HEK293 (cell line): ENCODE results near the gene RNASEH2C.
A peak's percentile ranks its signal among the peaks of the same experiment; 100 is the strongest.
"Not testable (repeated sequence)": the region's sequence is repeated elsewhere in the genome, so short reads cannot be mapped to it uniquely, and the experiment has no call there.

Experiments
- CTCF ChIA-PET: fragments of 350-600 bp; formaldehyde crosslinking; extraction: SDS; loops from one replicate; lab custom pipeline; 2021; ENCODE audit warnings: antibody characterized with exemption; lab: Yijun Ruan, JAX
- POLR2A ChIA-PET: fragments of 300-600 bp; formaldehyde crosslinking; extraction: SDS; loops from one replicate; lab custom pipeline; 2020; ENCODE audit warnings: antibody characterized with exemption, inconsistent platforms; lab: Yijun Ruan, JAX
- H3K27ac ChIP-seq: fragments of 200-500 bp; sonication (Bioruptor generic); 2 replicates; pipeline ENCODE4 v1.5.1; 2014; ENCODE audit warnings: low read depth, low read length, control low read depth, inconsistent platforms; ENCODE audit errors: extremely low read depth
- H3K36me3 ChIP-seq, 2 experiments: fragments of 200-500 bp in 1 of 2; sonication (Bioruptor generic) in 1 of 2; 1 replicate in 1 of 2; 2 replicates in 1 of 2; pipeline ENCODE4 v1.5.1; 2014 to 2017; ENCODE audit warnings: inconsistent platforms in 2 of 2, low read length in 2 of 2; ENCODE audit not compliant: control insufficient read depth in 2 of 2, insufficient read depth in 1 of 2
- H3K4me1 ChIP-seq: fragments of 200-500 bp; sonication (Bioruptor generic); 2 replicates; pipeline ENCODE4 v1.5.1; 2014; ENCODE audit warnings: mild to moderate bottlenecking, low read length, inconsistent platforms; ENCODE audit not compliant: control insufficient read depth, insufficient read depth
- H3K4me3 ChIP-seq: 2 replicates; pipeline ENCODE4 v1.5.1; 2011; ENCODE audit warnings: low read depth, mild to moderate bottlenecking, control low read depth, low read length, moderate library complexity
- H3K9me3 ChIP-seq: fragments of 200-500 bp; sonication (Bioruptor generic); 2 replicates; pipeline ENCODE4 v1.5.1; 2014; ENCODE audit warnings: low read depth, low read length, inconsistent platforms; ENCODE audit not compliant: control insufficient read depth, insufficient read depth
- BCL11A ChIP-seq: fragments of 450-650 bp; formaldehyde crosslinking; IDR thresholded peaks from 2 replicates; pipeline ENCODE4 v1.5.1; 2016; ENCODE audit warnings: low read depth, missing biosample characterization, missing genetic modification characterization
- GFI1B ChIP-seq: fragments of 450-650 bp; formaldehyde crosslinking; IDR thresholded peaks from 2 replicates; pipeline ENCODE4 v1.5.1; 2016; ENCODE audit warnings: missing biosample characterization, missing genetic modification characterization
- GLIS2 ChIP-seq: fragments of 450-650 bp; formaldehyde crosslinking; IDR thresholded peaks from 2 replicates; pipeline ENCODE4 v1.5.1; 2016; ENCODE audit warnings: missing biosample characterization, missing genetic modification characterization
- IKZF3 ChIP-seq: fragments of 450-650 bp; IDR thresholded peaks from 2 replicates; pipeline ENCODE4 v1.5.0; 2018; ENCODE audit warnings: missing biosample characterization, mild to moderate bottlenecking, missing genetic modification characterization, moderate library complexity
- INSM2 ChIP-seq: fragments of 450-650 bp; formaldehyde crosslinking; IDR thresholded peaks from 2 replicates; pipeline ENCODE4 v1.5.1; 2016; ENCODE audit warnings: missing biosample characterization, missing genetic modification characterization
- KLF8 ChIP-seq: fragments of 450-650 bp; formaldehyde crosslinking; IDR thresholded peaks from 2 replicates; pipeline ENCODE4 v1.5.1; 2016; ENCODE audit warnings: missing biosample characterization, missing genetic modification characterization
- YY2 ChIP-seq: fragments of 450-650 bp; formaldehyde crosslinking; IDR thresholded peaks from 2 replicates; pipeline ENCODE4 v1.5.1; 2016; ENCODE audit warnings: missing biosample characterization, missing genetic modification characterization
- ZBTB17 ChIP-seq: fragments of 450-650 bp; formaldehyde crosslinking; IDR thresholded peaks from 2 replicates; pipeline ENCODE4 v1.5.1; 2016; ENCODE audit warnings: missing biosample characterization, missing genetic modification characterization
- ZNF202 ChIP-seq: fragments of 450-650 bp; formaldehyde crosslinking; IDR thresholded peaks from 2 replicates; pipeline ENCODE4 v1.5.1; 2016; ENCODE audit warnings: missing biosample characterization, missing genetic modification characterization, borderline replicate concordance
- ZNF311 ChIP-seq: fragments of 450-650 bp; formaldehyde crosslinking; IDR thresholded peaks from 2 replicates; pipeline ENCODE4 v1.5.1; 2017; ENCODE audit warnings: missing biosample characterization, missing genetic modification characterization, borderline replicate concordance
- ZNF530 ChIP-seq: fragments of 450-650 bp; formaldehyde crosslinking; IDR thresholded peaks from 2 replicates; pipeline ENCODE4 v1.5.1; 2016; ENCODE audit warnings: low read depth, missing biosample characterization, missing genetic modification characterization
- ZNF558 ChIP-seq: fragments of 450-650 bp; formaldehyde crosslinking; IDR thresholded peaks from 2 replicates; pipeline ENCODE4 v1.5.1; 2016; ENCODE audit warnings: missing biosample characterization, missing genetic modification characterization
- ZNF560 ChIP-seq: fragments of 450-650 bp; formaldehyde crosslinking; IDR thresholded peaks from 2 replicates; pipeline ENCODE4 v1.5.1; 2017; ENCODE audit warnings: missing biosample characterization, missing genetic modification characterization, borderline replicate concordance
- ZNF624 ChIP-seq: fragments of 450-650 bp; formaldehyde crosslinking; IDR thresholded peaks from 2 replicates; pipeline ENCODE4 v1.5.1; 2017; ENCODE audit warnings: missing biosample characterization, missing genetic modification characterization
- ZNF629 ChIP-seq: fragments of 450-650 bp; formaldehyde crosslinking; IDR thresholded peaks from 2 replicates; pipeline ENCODE4 v1.5.1; 2017; ENCODE audit warnings: missing biosample characterization, missing genetic modification characterization
- ZNF704 ChIP-seq: fragments of 450-650 bp; formaldehyde crosslinking; IDR thresholded peaks from 2 replicates; pipeline ENCODE4 v1.5.1; 2016; ENCODE audit warnings: missing biosample characterization, missing genetic modification characterization
- ZNF830 ChIP-seq: fragments of 450-650 bp; IDR thresholded peaks from 2 replicates; pipeline ENCODE4 v1.5.0; 2018; ENCODE audit warnings: missing biosample characterization, missing genetic modification characterization, low read depth, mild to moderate bottlenecking, moderate library complexity
- ZSCAN16 ChIP-seq: fragments of 450-650 bp; formaldehyde crosslinking; IDR thresholded peaks from 2 replicates; pipeline ENCODE4 v1.5.1; 2016; ENCODE audit warnings: missing biosample characterization, missing genetic modification characterization
- TF ChIP-seq, protein P1 (sequence below): fragments of 450-650 bp; formaldehyde crosslinking; IDR thresholded peaks from 2 replicates; pipeline ENCODE4 v1.5.1; 2016; ENCODE audit warnings: missing biosample characterization, missing genetic modification characterization
- TF ChIP-seq, protein P2 (sequence below): fragments of 450-650 bp; formaldehyde crosslinking; IDR thresholded peaks from 2 replicates; pipeline ENCODE4 v1.5.1; 2016; ENCODE audit warnings: missing biosample characterization, missing genetic modification characterization

The RNASEH2C gene

DNA sequence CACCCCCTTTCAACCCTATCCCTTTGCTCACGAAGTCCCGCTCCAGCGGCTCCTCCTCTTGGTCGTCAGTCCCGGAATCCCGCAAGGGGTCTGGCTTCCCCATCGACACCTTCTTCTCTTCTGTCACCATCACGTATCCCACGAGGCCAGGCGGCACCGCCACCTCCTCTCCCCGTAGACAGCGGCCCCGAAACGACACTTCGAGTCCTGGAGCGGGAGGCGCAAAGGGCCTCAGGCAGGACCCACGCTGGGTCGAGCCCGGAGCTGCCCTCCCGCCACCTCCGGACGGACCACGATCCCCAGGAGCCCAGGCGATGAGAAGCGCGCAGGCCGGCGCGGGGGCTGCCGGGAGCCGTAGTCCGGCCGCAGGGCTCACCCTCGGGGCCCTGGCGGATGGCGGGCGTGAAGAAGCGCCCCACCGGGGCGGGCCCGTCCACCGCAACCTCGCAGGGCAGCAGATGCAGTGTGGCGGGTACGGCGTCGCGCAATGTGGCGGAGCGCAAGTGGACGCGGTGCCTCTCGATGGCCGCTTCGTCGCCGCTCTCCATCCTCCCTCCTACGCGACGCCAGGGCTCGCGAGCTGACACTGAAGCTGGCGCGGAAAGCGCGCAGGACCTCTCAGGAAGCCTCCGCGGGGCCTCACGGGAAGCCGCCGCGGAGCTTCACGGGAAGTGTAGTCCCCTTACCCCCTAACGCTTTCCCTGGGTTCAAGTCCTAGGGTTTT is at the start of gene RNASEH2C (continued):
- no peak for TF ChIP-seq ZNF202
- TF ChIP-seq ZSCAN16 (tag by site-specific recombination) = no peak
- TF ChIP-seq ZNF629 = peak; percentile 47; the same call in 1 of the 2 replicates
- TF ChIP-seq YY2 = peak; percentile 90
- no peak for TF ChIP-seq ZNF530 (tag by site-specific recombination)
- no peak for TF ChIP-seq ZNF560 (tag by site-specific recombination)
- peak; percentile 77 for TF ChIP-seq GLIS2 (tag by site-specific recombination)
- no peak for TF ChIP-seq GFI1B (tag by site-specific recombination)
- peak; percentile 61 for TF ChIP-seq INSM2 (tag by site-specific recombination)
- no peak for TF ChIP-seq ZNF830 (tag by site-specific recombination)
- TF ChIP-seq ZBTB17 (tag by site-specific recombination) = peak; percentile 94
- TF ChIP-seq, protein P1, sequence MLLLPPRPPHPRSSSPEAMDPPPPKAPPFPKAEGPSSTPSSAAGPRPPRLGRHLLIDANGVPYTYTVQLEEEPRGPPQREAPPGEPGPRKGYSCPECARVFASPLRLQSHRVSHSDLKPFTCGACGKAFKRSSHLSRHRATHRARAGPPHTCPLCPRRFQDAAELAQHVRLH (tag by site-specific recombination) = no peak
- TF ChIP-seq ZNF558 (tag by site-specific recombination) = no peak
- TF ChIP-seq ZNF311 (tag by site-specific recombination) = no peak
- TF ChIP-seq IKZF3 (tag by site-specific recombination) = no peak
- TF ChIP-seq KLF8 (tag by site-specific recombination) = peak; percentile 74; the same call in 1 of the 2 replicates
- TF ChIP-seq ZNF624 (tag by site-specific recombination) = no peak

DNA sequence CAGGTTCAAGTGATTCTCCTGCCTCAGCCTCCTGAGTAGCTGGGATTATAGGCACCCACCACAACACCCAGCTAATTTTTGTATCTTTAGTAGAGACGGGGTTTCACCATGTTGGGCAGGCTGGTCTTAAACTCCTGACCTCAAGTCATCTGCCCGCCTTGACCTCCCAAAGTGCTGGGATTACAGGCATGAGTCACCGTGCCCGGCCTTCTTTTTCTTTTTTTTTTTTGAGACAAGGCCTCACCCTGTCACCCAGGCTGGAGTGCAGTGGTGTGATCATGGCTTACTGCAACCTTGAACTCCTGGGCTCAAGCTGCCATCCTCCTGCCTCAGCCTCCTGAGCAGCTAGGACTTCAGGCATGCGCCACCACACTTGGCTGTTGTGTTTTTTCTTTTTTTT is 47.2 kb upstream of the RNASEH2C start:
- H3K4me3 ChIP-seq, H3K4me1 ChIP-seq, H3K36me3 ChIP-seq, H3K9me3 ChIP-seq, H3K27ac ChIP-seq, POLR2A ChIA-PET: not testable (repeated sequence)
- CTCF ChIA-PET = interaction anchor here (0.6 to 2.4 kb wide), 4 partner anchors 9 to 56 kb away, joined by 3 to 10 read pairs (median 3); partner anchors contain the start of gene KAT5

- Histone ChIP-seq H3K36me3 (no peaks in the 10 kb centered on the region), H3K9me3 (no peaks in the 10 kb centered on the region), H3K4me1 (no peaks in the 10 kb centered on the region), H3K27ac (no peak overlapping the region), H3K4me3 (no peak overlapping the region)
- POLR2A ChIA-PET = no interaction called here
- no peak for TF ChIP-seq BCL11A (tag by site-specific recombination)
- TF ChIP-seq, protein P2, sequence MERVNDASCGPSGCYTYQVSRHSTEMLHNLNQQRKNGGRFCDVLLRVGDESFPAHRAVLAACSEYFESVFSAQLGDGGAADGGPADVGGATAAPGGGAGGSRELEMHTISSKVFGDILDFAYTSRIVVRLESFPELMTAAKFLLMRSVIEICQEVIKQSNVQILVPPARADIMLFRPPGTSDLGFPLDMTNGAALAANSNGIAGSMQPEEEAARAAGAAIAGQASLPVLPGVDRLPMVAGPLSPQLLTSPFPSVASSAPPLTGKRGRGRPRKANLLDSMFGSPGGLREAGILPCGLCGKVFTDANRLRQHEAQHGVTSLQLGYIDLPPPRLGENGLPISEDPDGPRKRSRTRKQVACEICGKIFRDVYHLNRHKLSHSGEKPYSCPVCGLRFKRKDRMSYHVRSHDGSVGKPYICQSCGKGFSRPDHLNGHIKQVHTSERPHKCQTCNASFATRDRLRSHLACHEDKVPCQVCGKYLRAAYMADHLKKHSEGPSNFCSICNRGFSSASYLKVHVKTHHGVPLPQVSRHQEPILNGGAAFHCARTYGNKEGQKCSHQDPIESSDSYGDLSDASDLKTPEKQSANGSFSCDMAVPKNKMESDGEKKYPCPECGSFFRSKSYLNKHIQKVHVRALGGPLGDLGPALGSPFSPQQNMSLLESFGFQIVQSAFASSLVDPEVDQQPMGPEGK (tag by site-specific recombination) = no peak
- no peak for TF ChIP-seq ZNF704 (tag by site-specific recombination)
- CTCF ChIA-PET = interaction anchor here (0.6 to 2.4 kb wide), 6 partner anchors 9 to 91 kb away, joined by 3 to 10 read pairs (median 3); partner anchors contain the start of gene KAT5
Observed at GRCh38 chr11:65767406-65767805, 46.8 kb upstream of the RNASEH2C start.
